NCI-H187 (cell line): Measurements from ENCODE around the gene TLNRD1.
"Not testable (repeated sequence)": the region's sequence is repeated elsewhere in the genome, so short reads cannot be mapped to it uniquely, and the experiment has no call there.

Experiments
- DNase-seq, 2 experiments: peaks; one replicate each; lab custom pipeline; 2025; lab: John Stamatoyannopoulos, UW

Gene TLNRD1

DNA sequence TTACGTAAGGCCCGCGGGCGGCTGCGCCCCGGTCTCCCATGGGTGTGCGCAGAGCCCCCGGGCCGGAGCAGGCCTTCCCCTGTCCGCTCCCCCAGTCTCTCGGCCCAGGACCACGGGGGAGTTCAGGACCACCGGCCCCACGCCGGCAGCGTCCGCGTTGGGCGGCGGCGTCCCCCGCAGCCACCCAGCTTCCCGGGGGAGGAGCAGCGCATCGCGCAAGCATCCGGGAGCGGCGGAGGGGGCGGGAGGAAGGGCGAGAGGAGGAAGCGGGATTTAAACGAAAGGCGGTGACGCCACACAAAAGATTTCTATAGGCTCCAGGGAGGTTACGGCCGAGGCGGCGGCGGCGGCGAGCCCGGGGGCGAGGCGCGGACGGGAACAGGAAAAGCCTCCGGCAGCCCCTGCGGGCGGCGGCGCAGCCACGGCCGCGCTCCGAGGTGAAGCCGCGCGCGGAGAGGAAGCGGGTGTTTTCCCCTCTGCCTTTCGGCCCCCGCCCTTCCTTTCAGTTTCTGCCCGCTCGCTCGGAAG lies at the start of gene TLNRD1:
Gene TLNRD1 (plus strand): TSS at position 300 of the 528 bp plus-strand sequence. CDS start 1,349 bp downstream, outside the sequence.
- peak; percentile 32 to 43 for DNase-seq

DNA sequence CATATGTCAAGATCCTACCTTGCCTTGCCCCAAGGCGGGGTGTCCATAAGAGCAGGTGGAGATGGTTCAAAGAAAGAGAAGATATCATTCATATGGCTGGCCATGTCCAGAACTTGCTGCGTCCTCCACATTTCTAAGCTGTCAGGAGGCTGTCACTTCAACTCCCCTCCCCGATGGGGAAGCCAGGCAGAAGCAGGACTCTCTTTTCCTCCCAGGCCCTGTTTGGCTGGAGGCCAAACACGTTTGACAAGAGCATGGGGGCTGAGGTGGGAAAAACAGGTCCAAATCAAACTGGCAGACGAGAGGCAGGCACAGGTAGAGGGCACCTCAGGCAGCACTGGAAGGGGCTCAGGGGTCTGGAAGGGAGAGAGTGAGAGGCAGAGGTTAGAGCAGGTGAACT lies 48.8 kb upstream of the TLNRD1 start:
- DNase-seq = no peak

DNA sequence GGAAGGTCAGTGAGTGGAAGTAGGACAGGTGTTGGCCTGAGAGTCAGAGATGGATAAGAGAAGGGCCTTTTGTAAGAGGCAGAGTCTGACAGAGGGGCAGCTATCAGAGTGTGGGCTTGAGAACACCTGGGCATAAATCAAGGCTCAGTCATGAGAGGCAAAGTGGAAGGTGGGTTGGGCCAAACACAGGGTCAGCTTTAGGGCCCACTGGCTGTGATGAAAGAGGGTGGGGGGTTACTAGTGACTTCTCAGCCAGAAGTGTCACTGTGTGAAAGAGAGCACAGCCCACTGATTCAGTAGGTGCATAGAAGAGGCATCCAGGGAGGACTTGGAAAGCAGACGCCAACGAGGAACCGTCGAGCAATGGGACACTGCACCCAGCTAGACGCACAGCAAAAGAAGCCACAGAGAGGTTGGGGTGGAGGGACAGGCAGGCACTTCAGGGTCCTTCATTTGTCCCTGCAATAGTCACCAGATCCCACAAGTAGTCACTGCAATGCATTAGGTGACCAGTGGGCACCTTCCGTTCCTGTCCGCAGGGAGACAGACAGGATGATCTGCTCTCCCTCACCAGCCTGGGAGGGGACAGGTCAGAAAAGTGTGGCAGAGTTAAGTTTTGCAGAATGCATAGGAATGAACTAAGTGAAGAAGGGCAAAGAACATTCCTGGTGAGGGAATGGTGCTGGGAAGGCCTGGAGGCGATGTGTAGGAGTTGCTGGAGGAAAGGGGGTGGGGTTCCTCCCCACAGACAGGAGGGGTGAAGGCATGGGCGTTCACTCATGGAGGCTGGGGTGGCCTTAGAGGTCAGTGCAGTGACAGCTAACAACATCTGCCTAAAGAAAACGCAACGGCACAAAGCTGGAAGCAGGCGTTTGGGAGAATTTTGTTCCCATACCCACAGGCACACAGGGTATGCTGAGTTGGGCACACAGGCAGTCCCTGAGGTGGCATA lies 47.4 kb upstream of the TLNRD1 start:
- DNase-seq = no peak

DNA sequence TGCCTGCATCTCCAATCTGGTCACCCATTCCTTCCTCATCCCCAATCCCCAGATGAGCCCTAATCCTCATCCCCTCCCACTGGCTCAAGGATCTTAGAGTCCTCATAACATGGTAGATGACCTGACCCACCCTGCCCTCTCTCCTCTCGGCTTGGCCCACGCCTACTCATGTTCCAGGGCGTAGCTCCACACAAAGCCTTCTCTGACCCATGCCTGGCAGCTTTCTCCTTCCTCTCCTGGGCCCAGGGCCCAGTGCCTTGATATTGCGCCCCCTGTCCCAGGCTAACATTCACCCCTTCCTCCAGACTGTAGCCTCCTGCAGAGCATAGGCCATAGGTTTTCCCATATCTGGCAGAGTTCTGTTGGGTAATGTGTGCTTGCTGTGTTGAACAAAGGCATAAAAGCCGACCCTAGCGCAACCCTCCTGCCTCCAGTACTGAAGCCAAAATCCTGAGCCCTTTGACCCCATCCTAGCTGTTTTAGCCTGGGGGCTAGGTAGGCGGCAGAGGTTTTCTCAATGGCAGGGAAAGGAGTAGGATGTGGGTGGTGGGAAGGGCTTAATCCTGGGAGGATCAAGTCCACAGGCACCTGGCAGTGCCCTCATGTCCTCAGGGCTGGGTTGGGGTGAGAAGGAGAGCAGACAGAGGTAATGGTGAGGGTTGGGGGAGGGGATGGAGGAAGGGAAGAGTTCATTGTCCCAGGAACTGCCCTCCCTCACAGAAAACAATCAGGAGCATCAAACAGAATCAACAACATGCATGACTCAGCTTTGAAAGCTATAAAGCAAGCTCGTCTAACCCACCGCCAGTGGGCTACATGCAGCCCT lies 46.6 kb upstream of the TLNRD1 start:
- no peak for DNase-seq

DNA sequence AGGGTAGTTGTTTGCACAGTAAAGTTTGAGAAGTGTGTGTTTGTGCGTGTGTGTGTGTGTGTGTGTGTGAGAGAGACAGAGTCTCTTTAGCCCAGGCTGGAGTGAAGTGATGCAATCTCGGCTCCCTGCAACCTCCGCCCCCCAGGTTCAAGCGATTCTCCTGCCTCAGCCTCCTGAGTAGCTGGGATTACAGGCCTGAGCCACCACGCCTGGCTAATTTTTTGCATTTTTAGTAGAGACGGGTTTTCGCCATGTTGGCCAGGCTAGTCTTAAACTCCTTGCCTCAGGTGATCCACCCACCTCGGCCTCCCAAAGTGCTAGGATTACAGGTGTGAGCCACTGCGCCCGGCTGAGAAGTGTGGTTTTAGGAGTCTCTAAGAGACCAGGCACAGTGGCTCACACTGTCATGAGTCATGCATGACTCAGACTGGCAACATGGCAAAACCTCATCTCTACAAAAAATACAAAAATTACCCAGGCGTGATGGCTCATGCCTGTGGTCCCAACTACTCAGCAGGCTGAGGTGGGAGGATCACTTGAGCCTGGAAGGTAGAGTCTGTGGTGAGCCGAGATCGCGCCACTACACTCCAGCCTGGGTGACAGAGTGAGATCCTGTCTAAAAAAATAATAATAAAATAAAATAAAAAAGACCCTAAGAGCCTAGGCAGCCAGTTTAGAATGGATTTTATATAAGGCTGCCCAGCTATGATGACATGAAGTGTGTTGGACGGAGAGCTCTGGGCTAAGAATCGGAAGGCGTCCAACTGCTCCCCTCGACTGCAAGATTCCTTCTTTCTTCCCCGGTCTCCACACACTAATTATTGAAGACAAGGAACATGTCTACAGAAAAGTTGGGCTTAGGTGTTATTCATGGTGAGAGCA lies 44.9 kb upstream of the TLNRD1 start:
- DNase-seq = not testable (repeated sequence)

DNA sequence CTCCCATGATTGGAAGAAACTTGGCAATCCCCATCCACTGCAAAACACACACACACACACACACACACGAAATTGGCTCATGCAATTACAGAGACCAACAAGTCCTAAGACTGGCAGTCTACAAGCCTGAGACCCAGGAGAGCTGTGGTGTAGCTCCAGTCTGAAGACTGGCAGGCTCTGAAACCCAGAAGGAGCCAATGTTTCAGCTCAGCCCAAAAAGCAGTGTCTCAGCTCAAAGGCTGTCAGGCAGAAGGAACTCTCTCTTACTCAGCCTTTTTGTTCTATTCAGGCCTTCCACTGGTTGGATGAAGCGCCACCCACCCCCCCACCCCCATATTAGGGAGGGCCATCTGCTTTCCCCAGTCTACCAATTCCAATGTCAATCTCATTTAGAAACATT lies 43.2 kb upstream of the TLNRD1 start:
- no peak for DNase-seq

DNA sequence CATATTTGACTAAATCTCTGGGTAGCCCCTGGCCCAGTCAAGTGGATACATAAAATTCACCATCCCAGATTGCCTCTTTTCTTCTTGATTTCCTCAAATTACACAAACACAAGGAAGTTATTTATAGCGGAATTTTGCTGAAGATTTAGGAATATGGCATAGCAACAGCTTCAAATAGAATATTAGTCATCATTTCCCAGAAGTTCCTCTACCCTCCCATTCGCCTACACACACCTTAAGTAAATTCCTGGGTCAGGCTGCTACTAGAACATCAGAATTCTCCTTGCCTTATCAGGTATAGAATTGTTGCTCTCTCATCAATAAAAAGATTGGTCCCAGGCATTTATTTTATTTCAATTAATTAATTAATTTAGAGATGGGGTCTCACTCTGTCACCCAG lies 42.7 kb upstream of the TLNRD1 start:
- DNase-seq = no peak

DNA sequence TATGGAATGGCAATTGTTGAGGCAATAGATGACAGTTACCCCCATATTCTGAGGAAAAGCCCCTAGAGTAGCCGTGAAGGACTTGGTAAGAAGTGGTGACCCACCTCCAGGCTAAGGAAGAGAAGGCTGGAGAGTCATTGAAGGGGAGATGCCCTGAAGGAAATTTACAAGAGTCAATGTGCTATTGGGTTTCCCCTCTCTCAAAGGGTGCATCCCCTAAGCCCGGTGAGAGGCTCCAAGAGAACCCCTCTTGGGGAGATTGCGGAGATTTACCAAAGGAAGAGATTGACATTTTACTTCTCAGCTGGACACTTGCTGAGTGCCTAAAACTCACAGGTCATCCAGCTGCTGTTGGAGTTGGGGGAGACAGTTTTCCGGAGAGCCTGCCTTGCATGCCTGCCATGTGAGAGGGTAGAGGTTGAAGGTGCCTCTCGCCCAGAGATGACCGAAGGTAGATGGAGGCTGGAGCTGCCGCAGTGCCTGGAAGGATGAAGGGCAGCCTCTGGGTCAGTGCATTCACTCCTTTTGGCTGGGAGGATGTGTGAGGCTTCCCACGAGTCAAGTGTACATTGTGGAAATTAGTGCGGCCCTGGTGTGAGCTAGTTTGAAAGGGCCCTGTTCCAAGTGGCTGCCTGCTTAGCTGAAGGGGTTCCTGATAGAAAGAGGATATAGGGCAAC lies 41.8 kb upstream of the TLNRD1 start:
- no peak for DNase-seq

DNA sequence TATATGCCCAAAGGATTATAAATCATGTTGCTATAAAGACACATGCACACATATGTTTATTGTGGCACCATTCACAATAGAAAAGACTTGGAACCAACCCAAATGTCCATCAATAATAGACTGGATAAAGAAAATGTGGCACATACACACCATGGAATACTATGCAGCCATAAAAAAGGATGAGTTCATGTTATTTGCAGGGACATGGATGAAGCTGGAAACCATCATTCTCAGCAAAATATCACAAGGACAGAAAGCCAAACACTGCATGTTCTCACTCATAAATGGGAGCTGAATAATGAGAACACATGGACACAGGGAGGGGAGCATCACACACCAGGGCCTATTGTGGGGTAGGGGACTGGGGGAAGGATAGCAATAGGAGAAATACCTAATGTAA lies 35.3 kb upstream of the TLNRD1 start:
- not testable (repeated sequence) for DNase-seq

DNA sequence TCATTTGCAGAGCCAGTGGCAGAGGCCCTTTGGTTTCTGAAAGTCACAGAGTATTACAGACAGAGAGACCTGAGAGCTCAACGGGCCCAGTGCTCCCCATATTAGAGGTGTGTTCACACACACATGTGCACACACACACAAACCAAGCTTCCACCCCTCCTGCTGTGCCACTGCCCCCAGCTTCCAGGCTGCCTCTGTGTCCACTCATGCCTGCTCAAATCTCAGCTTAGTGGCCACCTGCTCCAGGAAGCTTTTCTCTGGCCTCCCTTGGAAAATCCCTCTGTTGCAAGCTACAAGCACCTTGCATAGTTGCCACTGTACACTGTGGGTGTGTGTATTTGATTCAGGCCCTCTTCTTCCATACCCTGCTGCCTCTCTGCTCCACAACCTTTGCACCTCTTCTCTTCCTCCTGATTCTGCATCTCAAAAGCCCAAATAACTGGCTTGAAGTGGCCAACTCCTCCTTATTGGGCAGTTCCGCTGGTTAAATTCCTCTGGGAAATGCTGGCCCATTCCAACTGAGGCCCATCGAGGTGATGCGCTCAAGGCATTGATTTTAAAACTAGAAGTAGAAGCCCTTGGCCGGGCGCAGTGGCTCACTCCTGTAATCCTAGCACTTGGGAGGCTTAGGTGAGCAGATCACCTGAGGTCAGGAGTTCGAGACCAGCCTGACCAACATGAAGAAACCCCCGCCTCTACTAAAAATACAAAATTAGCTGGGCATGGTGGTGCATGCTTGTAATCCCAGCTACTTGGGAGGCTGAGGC lies 34.1 kb upstream of the TLNRD1 start:
- DNase-seq = no peak

DNA sequence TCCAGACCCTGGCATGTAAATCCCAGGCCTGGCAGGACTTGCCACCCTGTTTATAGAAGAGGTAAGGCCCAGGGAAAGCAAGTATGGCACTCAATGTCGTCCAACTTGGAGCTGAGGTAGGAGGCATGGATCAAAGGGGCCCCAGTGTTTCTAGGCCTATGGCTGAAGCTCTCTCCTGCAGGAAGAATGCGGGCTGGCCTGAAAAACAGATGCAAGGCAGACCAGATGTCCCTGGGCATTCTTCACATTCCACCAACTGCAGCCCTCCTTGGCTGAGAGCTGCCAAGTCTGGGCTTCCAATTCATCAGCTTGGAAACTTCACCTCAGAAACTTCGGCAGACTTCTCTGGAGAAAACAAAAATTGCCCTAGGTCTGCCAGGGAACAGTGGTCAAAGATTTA lies 33.3 kb upstream of the TLNRD1 start:
- no peak for DNase-seq

DNA sequence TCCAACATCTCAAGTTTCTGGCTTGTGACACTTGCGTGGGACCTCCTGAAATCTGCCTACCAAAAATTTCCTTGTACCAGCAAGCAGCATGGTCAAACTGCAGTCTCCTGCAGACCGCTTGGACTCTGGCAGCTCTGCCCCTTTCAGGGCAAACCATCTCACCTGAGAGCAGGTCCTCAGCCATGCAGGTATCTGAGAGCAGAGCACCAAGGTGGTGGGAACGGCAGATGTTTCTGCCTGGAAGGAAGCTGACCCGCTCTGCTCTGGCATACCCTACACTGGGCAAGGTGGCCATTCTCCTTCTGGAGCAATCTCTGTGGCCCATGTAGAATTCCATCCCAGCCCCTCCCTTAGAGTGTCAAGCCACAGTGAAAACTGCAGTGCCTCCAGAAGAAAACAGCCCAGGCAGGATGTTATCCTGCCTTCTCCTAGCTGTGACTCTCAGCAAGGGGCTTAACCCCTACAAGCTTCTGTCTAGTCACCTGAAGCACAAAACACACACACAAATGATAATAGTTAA lies 32.7 kb upstream of the TLNRD1 start:
- DNase-seq = no peak

DNA sequence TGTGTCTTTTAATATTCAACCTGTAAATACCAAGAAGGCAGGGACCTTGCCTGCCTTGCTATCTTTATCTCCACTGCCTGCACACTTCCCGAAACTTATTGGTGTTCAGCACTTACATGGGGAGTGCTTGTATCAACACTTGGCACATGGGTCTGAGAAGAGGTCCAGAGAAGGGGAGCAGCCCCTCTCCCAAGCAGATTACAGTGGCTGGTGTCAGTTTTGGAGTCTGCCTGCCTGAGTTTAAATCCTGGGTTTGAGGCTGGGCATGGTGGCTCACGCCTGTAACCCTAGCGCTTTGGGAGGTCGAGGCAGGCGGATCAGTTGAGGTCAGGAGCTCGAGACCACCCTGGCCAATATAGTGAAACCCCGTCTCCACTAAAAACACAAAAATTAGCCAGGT lies 31.4 kb upstream of the TLNRD1 start:
- no peak for DNase-seq

DNA sequence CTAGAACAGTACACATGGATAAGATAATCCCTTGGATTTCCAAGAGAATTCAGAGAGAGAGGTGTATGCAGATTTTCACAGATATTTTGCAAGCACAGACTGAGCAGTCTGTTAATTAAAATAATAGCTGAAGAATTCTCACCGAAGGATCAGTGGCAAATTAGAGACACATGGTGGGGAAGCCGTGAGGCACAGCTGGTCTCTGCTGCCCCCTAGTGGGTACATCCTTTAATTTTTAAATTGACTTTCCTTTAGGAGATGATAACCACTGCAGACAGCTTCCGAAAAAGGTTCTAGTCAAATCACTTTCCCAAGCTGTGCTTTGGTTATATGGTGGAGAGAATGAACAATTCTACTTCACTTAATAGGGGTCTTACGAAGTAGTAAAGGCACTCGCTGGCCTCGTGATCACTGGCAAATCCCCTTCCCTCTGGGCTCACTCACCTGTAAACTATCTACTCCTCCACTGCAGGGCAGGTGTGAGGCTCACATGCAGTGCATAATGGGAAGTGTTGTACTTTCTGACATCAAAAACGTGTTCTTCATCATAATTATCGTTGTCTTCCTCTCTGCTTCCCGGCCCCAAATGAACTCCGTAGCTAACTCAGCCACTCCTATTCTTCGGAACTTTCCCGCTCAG lies 30.6 kb upstream of the TLNRD1 start:
- peak in 1 of 2 experiments; percentile 18 for DNase-seq

DNA sequence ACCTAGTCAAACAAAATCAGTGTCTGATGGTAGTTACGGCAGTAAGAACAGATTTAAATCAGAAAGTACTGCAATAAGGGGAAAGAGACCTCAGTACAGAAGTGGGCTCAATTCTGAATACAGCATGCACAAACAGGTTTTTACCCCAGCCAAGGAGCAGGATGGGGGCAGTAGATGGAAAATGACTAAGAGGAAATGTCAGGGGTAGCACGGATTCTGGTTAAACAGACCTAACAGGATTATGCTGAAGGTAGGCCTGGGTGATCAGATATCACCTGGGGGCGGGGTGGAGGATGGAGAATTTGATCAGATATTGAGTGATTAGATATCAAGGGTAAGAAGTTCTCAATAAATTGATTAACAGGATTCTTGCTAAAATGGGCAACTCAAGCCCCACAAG lies 30.1 kb upstream of the TLNRD1 start:
- DNase-seq = no peak

DNA sequence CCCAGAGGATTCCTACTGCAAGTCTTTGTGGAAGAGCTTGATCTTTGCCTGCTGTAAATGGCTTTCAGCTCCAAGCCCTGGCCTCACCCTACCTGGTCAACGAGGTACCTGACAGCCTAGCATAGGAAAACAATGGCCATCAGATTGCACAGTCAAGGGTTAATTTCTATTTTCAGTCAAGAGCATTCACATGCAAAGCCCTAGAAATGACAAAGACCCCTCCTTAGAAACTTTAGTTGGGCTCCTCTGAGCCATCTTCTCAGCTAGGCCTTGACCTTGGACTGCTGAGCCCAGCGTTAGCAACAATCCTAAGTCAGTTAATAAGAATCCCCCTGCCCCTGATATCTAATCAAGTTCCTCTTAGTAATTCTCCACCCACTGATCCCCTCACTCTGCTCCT lies 29.6 kb upstream of the TLNRD1 start:
- no peak for DNase-seq

DNA sequence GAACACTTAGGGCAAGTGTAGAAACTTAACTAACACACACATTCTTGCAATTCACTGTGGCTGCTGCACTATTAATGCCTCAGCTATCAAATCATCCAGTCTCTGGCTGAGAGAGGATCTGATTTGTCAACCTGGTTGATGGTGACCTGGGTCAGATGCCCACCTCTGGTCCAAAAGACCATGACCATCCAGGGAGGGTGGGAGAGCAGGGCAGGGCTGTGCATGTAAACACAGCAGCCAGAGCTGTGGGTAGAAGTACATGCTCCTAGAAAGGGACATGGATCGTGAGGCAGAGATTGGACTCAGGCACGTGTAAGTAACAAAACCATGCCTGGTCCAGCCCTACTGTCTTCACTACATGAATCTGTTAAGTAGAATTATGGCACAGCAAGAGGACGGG lies 28.4 kb upstream of the TLNRD1 start:
- no peak for DNase-seq

DNA sequence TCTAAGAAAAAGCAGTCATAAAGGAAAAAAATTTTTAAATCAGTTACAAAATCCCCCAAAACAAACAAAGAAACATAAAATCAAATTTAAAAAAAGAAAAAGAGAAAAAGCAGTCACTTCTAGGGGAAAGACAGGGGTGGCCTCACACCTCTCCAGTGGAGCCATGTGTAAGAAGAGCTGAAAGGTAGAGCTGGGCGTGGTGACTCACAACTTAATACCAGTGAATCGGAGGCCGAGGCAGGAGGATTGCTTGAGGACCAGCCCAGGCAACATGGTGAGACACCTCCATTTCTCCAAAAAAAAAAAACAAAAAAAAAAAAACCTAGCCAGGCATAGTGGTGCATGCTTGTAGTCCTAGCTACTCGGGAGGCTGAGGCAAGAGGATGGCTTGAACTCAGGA lies 25.8 kb upstream of the TLNRD1 start:
- no peak for DNase-seq

DNA sequence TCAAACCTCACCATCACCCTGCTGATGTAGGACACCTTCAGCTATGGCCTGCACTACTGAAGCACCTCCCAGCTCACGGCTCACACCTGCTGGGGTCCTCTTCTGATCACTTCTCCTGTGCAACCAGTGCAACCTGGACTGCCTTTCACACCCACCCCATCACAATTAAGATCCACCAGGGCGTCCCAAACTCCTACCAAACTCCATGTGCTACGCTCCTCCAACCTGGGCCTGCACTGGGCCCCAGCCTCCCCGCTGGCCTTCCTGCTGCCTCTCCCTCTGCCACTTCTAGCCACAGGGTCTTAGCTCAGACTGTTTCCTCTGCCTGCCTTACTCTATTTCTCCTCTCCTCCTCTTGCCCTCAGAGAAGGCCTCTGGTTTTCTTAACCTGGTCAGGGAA lies 23.9 kb upstream of the TLNRD1 start:
- DNase-seq = no peak

DNA sequence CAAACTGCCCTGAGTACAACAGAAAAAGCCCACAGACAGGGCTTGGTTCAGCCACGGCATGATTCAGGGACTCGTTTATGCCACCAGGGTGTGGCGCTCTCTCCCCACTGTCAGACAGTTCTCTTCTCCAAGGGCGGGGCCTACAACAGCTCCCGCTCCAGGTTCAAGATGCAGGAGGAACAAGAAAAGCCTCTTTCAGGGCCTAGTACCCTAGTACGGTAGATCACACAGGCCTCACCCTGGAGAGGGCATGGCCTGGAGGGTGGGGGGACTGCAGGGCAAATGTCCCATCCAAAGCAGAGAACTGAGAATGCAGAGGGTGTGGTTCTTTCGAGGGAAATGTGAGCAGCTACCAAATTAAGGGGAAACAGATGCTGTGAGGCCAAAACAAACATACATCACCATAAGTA lies 23.1 kb upstream of the TLNRD1 start:
- DNase-seq = no peak
